Activated T-helper 1 cell treated with anti-CD3 and anti-CD28 coated beads, Interleukin-12 subunit alpha, Interleukin-12 subunit beta, Interleukin-2, Interleukin-4 antibody, amounts not matched to agents 30 ng/mL and 10 ng/mL and 1 ng/mL, durations not matched to agents 14 hours and 24 hours and 36 hours (primary cell): ENCODE data around the gene GTF2A1L. TPM values are rescaled to one million over a fixed set of nuclear protein-coding genes. Genes with fewer than 3 reads are reported as not detected.

Source experiments
- DNase-seq: peaks from one replicate; pipeline ENCODE4 v3.0.0; 2021; ENCODE audit warnings: low spot score
- H3K27ac Mint-ChIP-seq: one replicate; pipeline ENCODE4 v1.8.0; 2021; ENCODE audit warnings: mild to moderate bottlenecking, mixed read lengths
- H3K27me3 Mint-ChIP-seq: one replicate; pipeline ENCODE4 v1.8.0; 2022; ENCODE audit warnings: mild to moderate bottlenecking, moderate library complexity, mixed read lengths; ENCODE audit not compliant: insufficient read depth
- H3K36me3 Mint-ChIP-seq: one replicate; pipeline ENCODE4 v1.8.0; 2021; ENCODE audit warnings: low read depth, mixed read lengths
- H3K4me1 Mint-ChIP-seq: one replicate; pipeline ENCODE4 v1.8.0; 2021; ENCODE audit warnings: low read depth, mixed read lengths
- H3K4me3 Mint-ChIP-seq: one replicate; pipeline ENCODE4 v1.8.0; 2021; ENCODE audit warnings: mild to moderate bottlenecking, moderate library complexity, mixed read lengths
- H3K9me3 Mint-ChIP-seq: one replicate; pipeline ENCODE4 v1.8.0; 2021; ENCODE audit warnings: mixed read lengths
- intact Hi-C: fragments of 100-400 bp; cut with micrococcal nuclease; formaldehyde crosslinking; loops from one replicate; pipeline ENCODE4 v1.15.1; 2024
- total RNA-seq: library from RNA; stranded (reverse); gene quantifications from 2 replicates; pipeline ENCODE4 v1.2.3, GENCODE V29; 2022

The GTF2A1L gene
- total RNA-seq, 1 donor from 2014 or later = not detected

DNA sequence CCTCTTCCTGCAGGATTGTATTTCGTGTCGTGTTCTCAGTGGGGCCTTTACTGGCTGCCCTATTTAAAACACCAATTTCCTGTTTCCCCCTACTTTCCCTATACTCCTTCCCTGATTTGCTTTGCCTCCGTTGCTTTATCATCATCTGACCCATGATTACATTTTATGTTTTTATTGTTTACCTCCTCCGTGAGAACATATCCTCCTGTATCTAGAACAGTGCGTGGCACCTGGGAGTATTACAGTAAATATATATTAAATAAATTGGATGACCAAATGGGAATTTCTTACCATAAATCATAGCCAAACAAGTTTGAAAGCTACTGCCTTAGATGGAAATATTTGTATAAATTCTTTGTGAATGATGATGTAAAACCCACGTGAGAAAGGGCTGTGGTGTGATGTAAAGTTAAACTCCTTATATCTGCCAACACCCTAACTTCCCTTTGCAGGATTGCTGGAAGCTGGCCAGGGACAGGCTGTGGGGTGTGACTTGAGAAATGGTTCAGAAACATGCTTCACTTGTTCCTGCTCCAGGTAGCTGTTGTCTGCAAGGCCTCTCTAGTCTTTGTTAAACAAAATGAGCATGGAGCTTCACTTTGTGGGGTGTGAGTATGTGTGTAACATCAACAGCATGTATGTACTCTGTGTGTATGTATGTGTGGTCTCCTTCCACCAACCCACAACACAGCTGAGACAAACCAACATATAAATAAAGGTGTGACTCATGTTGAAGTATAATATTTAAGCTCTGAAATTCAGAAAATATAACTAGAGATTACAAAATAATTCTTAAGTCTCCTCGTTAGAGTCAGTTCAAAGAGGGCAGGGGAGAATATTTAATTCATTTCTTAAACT is 97.6 kb downstream of the GTF2A1L start:
- H3K36me3 Mint-ChIP-seq = no peaks in the 10 kb centered on the region
- H3K9me3 Mint-ChIP-seq = no peaks in the 10 kb centered on the region
- no peak overlapping the region for H3K4me3 Mint-ChIP-seq
- H3K27ac Mint-ChIP-seq = no peak overlapping the region
- H3K4me1 Mint-ChIP-seq = no peaks in the 10 kb centered on the region
- DNase-seq = no peak
- peaks cover 4% of the 10 kb centered on the region for H3K27me3 Mint-ChIP-seq
- intact Hi-C loops = no loop called here

GRCh38 chr2:48715956-48716355 is 98.3 kb downstream of the GTF2A1L start:
- H3K4me3 Mint-ChIP-seq = no peak overlapping the region
- peaks cover 4% of the 10 kb centered on the region for H3K27me3 Mint-ChIP-seq
- no peaks in the 10 kb centered on the region for H3K9me3 Mint-ChIP-seq
- H3K4me1 Mint-ChIP-seq = no peaks in the 10 kb centered on the region
- no peaks in the 10 kb centered on the region for H3K36me3 Mint-ChIP-seq
- no peak overlapping the region for H3K27ac Mint-ChIP-seq
- intact Hi-C loops = no loop called here
- DNase-seq = no peak

- Mint-ChIP-seq H3K36me3 (no peaks in the 10 kb centered on the region), H3K27me3 (peaks cover 4% of the 10 kb centered on the region), H3K27ac (no peak overlapping the region), H3K4me1 (no peaks in the 10 kb centered on the region), H3K9me3 (no peaks in the 10 kb centered on the region), H3K4me3 (no peak overlapping the region)
- intact Hi-C loops = no loop called here
- no peak for DNase-seq
Observed at GRCh38 chr2:48717846-48718245, 100.2 kb downstream of the GTF2A1L start.

DNA sequence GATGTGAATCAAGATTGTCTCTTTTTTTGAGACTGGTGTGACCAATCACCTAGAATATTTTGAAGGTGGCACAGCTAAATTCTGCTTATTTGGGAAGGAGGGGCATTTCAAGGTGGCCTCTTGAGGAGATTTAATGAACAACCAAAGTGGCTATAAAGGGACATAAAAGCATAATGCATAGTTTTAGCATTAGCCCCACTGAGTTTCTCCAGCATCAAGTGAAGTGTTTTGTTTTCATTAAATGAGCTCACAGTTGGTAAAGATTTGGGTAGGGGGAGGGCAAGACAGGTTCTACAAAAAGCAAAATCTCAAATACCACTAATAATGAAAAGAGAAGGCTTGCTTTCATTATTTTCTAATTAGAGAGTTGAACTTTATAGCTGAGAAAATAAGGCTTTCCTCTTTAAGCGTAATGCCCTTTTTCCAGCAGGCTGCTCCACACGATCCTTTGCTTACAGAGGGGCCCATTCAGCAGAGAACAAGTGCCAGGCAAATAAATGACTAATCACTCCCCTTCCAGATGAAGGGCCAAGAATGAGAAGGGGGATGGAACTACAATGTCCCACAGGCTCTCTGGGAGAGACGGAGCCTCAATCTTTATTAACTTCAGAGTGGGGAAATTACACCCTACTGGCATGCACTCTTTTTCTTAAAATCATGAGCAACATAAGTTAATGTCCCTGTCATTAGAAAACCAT is 102.0 kb downstream of the GTF2A1L start:
- no peak overlapping the region for H3K27ac Mint-ChIP-seq
- no peak for DNase-seq
- H3K36me3 Mint-ChIP-seq = no peaks in the 10 kb centered on the region
- no peak overlapping the region for H3K4me3 Mint-ChIP-seq
- H3K9me3 Mint-ChIP-seq = no peaks in the 10 kb centered on the region
- H3K27me3 Mint-ChIP-seq = peaks cover 2% of the 10 kb centered on the region
- intact Hi-C loops = no loop called here
- no peaks in the 10 kb centered on the region for H3K4me1 Mint-ChIP-seq

GRCh38 chr2:48721158-48721557 is 103.5 kb downstream of the GTF2A1L start:
- Mint-ChIP-seq H3K36me3 (no peaks in the 10 kb centered on the region), H3K27me3 (peaks cover 2% of the 10 kb centered on the region), H3K9me3 (no peaks in the 10 kb centered on the region), H3K4me1 (no peaks in the 10 kb centered on the region), H3K27ac (no peak overlapping the region), H3K4me3 (no peak overlapping the region)
- intact Hi-C loops = no loop called here
- DNase-seq = no peak

DNA sequence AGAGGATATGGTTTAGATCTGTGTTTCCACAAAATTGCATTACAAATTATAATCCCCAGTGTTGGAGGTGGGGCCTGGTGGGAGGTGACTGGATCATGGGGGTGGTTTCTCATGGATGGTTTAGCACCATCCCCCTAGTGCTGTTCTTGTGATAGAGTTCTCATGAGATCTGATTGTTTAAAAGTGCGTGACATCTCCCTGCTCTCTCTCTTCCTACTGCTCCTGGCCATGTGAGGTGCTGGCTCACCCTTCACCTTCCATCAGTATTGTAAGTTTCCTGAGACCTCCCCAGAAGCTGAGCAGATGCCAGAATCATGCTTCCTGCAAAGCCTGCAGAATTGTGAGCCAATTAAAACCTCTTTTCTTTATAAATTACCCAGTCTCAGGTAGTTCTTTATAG is 104.7 kb downstream of the GTF2A1L start:
- Mint-ChIP-seq H3K27me3 (peaks cover 2% of the 10 kb centered on the region), H3K4me3 (no peak overlapping the region), H3K9me3 (no peaks in the 10 kb centered on the region), H3K27ac (no peak overlapping the region), H3K36me3 (no peaks in the 10 kb centered on the region), H3K4me1 (no peaks in the 10 kb centered on the region)
- intact Hi-C loops = no loop called here
- no peak for DNase-seq

GRCh38 chr2:48723129-48723528 is 105.5 kb downstream of the GTF2A1L start:
- H3K9me3 Mint-ChIP-seq = no peaks in the 10 kb centered on the region
- H3K27me3 Mint-ChIP-seq = peaks cover 2% of the 10 kb centered on the region
- no peaks in the 10 kb centered on the region for H3K4me1 Mint-ChIP-seq
- intact Hi-C loops = no loop called here
- no peak overlapping the region for H3K4me3 Mint-ChIP-seq
- DNase-seq = no peak
- H3K36me3 Mint-ChIP-seq = no peaks in the 10 kb centered on the region
- H3K27ac Mint-ChIP-seq = no peak overlapping the region

- intact Hi-C loops = no loop called here
- DNase-seq = no peak
- Mint-ChIP-seq H3K4me1 (no peaks in the 10 kb centered on the region), H3K9me3 (no peaks in the 10 kb centered on the region), H3K27me3 (peaks cover 2% of the 10 kb centered on the region), H3K4me3 (no peak overlapping the region), H3K27ac (no peak overlapping the region), H3K36me3 (no peaks in the 10 kb centered on the region)
Observed at GRCh38 chr2:48724278-48724677, 106.6 kb downstream of the GTF2A1L start.

GRCh38 chr2:48725696-48726494 is 108.2 kb downstream of the GTF2A1L start:
- Mint-ChIP-seq H3K9me3 (no peaks in the 10 kb centered on the region), H3K4me3 (no peak overlapping the region), H3K27ac (no peak overlapping the region), H3K4me1 (no peaks in the 10 kb centered on the region), H3K36me3 (no peaks in the 10 kb centered on the region), H3K27me3 (peaks cover 2% of the 10 kb centered on the region)
- DNase-seq = no peak
- intact Hi-C loops = no loop called here

DNA sequence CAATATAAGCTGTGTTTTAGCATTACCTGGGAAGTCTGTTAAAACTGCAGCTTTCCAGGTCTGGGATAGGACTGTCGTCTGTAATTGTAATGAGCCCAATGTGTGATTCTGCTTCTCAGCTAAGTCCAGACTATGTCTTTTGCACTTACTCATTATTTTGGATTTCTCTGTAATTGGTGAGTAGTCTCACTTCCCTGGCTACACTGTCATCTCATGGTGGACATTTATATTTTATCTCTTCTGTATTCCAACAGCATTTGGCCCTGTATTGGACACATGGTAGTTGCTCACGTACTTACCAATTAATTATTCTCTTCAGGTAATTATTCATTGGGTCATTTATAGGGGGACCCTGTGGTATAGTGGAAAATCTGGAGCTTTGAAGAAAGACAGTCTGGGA is 109.9 kb downstream of the GTF2A1L start:
- intact Hi-C loops = no loop called here
- H3K4me1 Mint-ChIP-seq = no peaks in the 10 kb centered on the region
- no peak for DNase-seq

DNA sequence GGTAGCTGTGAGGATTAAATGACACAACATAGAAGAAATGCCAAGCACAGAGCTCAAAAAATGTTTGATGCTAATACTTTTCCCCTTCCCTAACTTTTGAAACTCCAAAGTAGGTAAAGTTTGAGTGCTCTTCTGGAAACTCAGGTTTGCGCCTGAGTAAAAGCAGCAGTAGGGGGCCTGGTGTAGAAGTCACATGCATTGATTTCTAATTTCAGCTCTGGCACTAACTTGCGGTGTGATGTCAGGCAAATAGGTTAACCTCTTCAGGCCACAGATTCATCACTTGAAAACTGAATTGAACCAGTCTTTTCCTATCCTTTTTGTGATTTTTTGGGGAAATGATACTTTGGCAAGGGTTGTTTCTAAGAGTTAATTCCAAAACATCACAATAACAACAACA is 110.6 kb downstream of the GTF2A1L start:
- intact Hi-C loops = no loop called here
- H3K4me3 Mint-ChIP-seq = no peak overlapping the region
- H3K4me1 Mint-ChIP-seq = no peaks in the 10 kb centered on the region
- peaks cover 2% of the 10 kb centered on the region for H3K27me3 Mint-ChIP-seq
- no peaks in the 10 kb centered on the region for H3K36me3 Mint-ChIP-seq
- H3K27ac Mint-ChIP-seq = no peak overlapping the region
- H3K9me3 Mint-ChIP-seq = no peaks in the 10 kb centered on the region
- no peak for DNase-seq

More for the DNA sequence above, 109.9 kb downstream of the GTF2A1L start:
- H3K27me3 Mint-ChIP-seq = peaks cover 2% of the 10 kb centered on the region
- no peaks in the 10 kb centered on the region for H3K36me3 Mint-ChIP-seq
- no peak overlapping the region for H3K4me3 Mint-ChIP-seq
- H3K27ac Mint-ChIP-seq = no peak overlapping the region
- no peaks in the 10 kb centered on the region for H3K9me3 Mint-ChIP-seq

- H3K27ac Mint-ChIP-seq = no peak overlapping the region
- H3K4me1 Mint-ChIP-seq = no peaks in the 10 kb centered on the region
- H3K36me3 Mint-ChIP-seq = no peaks in the 10 kb centered on the region
- H3K9me3 Mint-ChIP-seq = no peaks in the 10 kb centered on the region
- no peak for DNase-seq
- intact Hi-C loops = no loop called here
- H3K27me3 Mint-ChIP-seq = peaks cover 2% of the 10 kb centered on the region
- no peak overlapping the region for H3K4me3 Mint-ChIP-seq
Observed at GRCh38 chr2:48728840-48729239, 111.2 kb downstream of the GTF2A1L start.
